GM12872 (cell line): Measurements from ENCODE around the gene CCDC141.

Source experiments
- CTCF ChIP-seq: IDR thresholded peaks from 3 replicates; pipeline ENCODE4 v1.5.1; 2011; ENCODE audit warnings: low read depth, mild to moderate bottlenecking, low read length, moderate library complexity; ENCODE audit not compliant: insufficient read depth

Gene CCDC141

GRCh38 chr2:178951266-178952006 lies 98.5 kb downstream of the CCDC141 start:
- no peak for TF ChIP-seq CTCF

- TF ChIP-seq CTCF, result no peak
Measured at GRCh38 chr2:178949584-178949983, 100.4 kb downstream of the CCDC141 start.

GRCh38 chr2:178949151-178949550 lies 100.8 kb downstream of the CCDC141 start:
- TF ChIP-seq CTCF, result no peak

- TF ChIP-seq CTCF, result no peak
Measured at GRCh38 chr2:178947006-178947405, 102.9 kb downstream of the CCDC141 start.

GRCh38 chr2:178946494-178946893 lies 103.4 kb downstream of the CCDC141 start:
- no peak for TF ChIP-seq CTCF

GRCh38 chr2:178943745-178944144 lies 106.2 kb downstream of the CCDC141 start:
- no peak for TF ChIP-seq CTCF

- no peak for TF ChIP-seq CTCF
Measured at GRCh38 chr2:178934571-178934970, 115.4 kb downstream of the CCDC141 start.
